ENCODE measurements around the gene UNK.

DNA sequence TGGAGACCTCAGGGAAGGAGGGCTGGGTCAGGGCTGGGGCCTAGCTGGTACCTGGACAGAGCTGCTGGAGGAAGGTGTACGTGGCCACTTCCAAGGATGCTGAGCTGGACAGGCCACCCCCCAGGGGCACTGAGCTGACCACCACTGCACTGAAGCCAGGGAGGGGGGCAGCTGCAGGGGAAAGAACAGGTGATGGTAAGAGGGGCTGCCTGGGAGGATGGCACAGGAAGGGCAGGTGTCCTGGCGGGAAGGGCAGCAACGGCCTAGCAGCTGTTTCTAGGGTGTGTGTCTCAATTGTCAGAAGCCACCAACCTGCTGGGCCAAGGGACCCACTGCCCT, 21.4 kb upstream of the UNK start:
- TF ChIP-seq, protein P1, sequence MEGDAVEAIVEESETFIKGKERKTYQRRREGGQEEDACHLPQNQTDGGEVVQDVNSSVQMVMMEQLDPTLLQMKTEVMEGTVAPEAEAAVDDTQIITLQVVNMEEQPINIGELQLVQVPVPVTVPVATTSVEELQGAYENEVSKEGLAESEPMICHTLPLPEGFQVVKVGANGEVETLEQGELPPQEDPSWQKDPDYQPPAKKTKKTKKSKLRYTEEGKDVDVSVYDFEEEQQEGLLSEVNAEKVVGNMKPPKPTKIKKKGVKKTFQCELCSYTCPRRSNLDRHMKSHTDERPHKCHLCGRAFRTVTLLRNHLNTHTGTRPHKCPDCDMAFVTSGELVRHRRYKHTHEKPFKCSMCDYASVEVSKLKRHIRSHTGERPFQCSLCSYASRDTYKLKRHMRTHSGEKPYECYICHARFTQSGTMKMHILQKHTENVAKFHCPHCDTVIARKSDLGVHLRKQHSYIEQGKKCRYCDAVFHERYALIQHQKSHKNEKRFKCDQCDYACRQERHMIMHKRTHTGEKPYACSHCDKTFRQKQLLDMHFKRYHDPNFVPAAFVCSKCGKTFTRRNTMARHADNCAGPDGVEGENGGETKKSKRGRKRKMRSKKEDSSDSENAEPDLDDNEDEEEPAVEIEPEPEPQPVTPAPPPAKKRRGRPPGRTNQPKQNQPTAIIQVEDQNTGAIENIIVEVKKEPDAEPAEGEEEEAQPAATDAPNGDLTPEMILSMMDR (IDR thresholded peaks at IDR 0.05 in 8 of 11, conservative IDR thresholded peaks at IDR 0.05 in 3 of 11), result no peak
- TF ChIP-seq POLR2AphosphoS5 (IDR thresholded peaks at IDR 0.05) (no peak), POLR2A (IDR thresholded peaks at IDR 0.05) (no peak)

Measured in spleen (tissue), 7 donors.